ENCODE data around the gene CHST14.

- TF ChIP-seq, protein P1, sequence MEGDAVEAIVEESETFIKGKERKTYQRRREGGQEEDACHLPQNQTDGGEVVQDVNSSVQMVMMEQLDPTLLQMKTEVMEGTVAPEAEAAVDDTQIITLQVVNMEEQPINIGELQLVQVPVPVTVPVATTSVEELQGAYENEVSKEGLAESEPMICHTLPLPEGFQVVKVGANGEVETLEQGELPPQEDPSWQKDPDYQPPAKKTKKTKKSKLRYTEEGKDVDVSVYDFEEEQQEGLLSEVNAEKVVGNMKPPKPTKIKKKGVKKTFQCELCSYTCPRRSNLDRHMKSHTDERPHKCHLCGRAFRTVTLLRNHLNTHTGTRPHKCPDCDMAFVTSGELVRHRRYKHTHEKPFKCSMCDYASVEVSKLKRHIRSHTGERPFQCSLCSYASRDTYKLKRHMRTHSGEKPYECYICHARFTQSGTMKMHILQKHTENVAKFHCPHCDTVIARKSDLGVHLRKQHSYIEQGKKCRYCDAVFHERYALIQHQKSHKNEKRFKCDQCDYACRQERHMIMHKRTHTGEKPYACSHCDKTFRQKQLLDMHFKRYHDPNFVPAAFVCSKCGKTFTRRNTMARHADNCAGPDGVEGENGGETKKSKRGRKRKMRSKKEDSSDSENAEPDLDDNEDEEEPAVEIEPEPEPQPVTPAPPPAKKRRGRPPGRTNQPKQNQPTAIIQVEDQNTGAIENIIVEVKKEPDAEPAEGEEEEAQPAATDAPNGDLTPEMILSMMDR (IDR thresholded peaks at IDR 0.05 in 8 of 11, conservative IDR thresholded peaks at IDR 0.05 in 3 of 11): no peak
- TF ChIP-seq POLR2AphosphoS5 (IDR thresholded peaks at IDR 0.05) (no peak), POLR2A (IDR thresholded peaks at IDR 0.05) (no peak)
Measured at GRCh38 chr15:40459391-40460015, 11.3 kb upstream of the CHST14 start.
